ENCODE data around the gene EGLN3.

The EGLN3 gene

DNA sequence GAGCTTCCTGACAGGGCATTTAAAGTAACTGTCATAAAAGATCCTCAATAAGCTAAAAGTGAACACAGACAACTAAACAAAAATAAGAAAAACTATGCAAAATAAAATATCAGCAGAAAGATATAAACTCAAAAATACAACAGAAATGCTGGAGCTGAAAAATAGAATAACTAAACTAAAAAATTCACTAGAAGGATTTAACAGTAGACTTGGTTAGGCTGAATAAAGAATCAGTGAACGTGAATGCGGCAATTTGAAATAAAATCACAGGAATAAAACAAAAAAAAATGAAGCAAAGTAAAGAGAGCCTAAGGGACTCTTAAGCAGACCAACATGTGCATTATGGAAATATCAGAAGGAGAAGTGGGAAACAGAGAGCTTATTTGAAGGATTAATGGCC lies 74.6 kb downstream of the EGLN3 start:
- no peak for DNase-seq (ENCODE audit: low read depth in 3 of 3, low spot score in 1 of 3)

Measured in stimulated activated CD4-positive, alpha-beta T cell treated with anti-CD3 and anti-CD28 coated beads, TNF-alpha, amount 100 ng/mL, for 1 hour (primary cell).